ENCODE results near the gene CIAO3.

CIAO3 gene

DNA sequence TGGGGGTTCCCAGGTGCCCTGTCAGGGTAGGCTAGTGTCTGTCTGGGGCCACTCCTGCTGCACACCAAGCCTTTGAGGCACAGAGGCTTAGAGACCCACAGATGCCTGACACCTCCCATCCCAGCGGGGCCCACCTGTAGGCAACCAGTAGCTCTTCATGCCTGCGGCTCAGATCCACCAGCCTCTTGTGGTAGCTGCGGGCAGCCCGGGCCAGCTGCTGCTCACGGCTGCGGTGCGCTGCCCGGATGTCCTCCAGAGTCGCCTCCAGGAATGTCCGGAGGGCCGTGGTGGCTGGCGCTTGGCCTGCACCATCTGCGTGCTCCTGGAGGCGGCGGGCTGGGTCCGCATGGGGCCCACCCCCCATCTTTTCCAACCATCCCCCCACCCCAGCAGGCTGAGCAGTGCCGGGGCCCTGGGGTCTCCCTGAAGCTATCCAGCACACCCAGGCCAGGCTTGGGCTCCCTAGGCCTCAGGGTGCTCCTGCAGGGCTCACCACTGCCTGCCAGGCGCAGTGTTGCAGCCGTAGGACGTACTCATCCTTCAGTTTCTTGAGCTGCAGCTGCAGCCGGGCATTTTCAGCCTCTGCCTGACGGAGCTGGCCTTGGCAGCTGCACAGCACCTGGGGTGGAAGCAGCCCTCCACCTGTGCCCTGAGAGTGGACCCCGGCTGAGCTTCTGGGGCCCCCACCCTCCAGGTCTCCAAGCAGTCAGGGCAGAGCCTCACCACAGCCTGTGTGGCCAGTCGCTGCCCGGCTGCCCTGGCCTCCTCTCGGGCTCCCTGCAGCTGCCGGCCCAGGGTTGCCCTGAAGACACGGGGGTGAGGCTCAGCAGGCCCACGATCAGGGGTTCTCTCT lies 16.4 kb downstream of the CIAO3 start:
- DNase-seq (ENCODE audit: low spot score) (no peak), FAIRE-seq (no peak)

DNA sequence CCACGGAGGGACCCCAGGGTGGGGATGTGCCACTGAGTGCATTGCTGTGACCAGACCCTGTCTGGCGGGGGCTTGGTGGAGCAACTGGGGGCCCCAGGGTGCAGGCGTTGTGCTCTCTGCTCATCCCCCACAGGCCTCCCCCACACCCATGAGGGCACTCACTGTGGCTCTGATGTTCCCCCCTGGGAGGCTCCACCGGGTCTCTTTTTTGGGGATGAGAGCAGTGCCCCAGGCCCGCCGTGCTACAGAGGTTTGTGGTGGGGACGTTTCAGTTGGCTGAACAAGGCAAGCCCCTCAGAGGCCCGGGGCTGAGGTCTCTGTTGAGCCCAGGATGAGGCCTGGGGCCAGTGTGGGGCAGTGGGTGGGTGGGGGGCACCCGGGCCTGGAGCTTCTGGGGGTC lies 17.1 kb downstream of the CIAO3 start:
- no peak for DNase-seq (ENCODE audit: low spot score)
- FAIRE-seq: no peak

DNA sequence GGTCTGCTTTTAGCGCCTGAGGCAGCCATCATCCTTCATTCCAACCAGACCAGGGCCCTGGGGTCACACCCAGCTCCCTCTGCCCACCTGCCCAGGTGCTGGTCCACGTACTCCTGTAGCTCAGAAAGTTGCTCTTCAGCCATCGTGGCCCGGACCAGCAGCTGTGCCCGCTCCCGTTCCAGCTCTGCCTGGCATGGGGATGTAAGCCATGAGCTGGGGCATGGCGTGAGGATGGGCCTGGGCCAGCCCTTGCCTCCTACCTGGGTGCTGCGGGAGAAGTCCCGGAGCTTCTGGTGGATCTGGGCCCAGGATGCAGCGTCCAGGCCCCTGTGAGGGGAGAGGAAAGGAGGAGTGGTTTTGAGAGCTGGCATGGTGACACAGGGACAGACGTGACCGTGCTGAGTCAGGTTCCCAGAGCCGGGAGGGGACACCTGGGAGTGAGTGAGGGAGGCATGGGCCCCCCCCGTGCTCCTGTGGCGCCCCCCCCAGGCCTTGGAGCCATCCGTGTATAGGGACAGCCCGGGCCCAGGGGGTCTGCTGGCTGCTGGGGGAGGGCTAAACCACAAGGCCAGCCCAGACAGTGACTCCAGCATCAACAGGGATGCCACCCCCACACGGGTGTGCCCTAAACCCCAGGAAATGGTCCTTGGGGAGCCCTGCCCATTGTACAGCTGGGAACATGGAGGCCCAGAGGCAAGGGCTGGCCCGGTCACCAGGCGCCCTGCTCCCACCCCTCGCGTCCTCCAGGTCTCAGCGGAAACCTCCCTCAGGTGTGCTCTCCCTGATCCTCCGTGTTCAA lies 17.8 kb downstream of the CIAO3 start:
- DNase-seq (ENCODE audit: low spot score): no peak
- FAIRE-seq: no peak

DNA sequence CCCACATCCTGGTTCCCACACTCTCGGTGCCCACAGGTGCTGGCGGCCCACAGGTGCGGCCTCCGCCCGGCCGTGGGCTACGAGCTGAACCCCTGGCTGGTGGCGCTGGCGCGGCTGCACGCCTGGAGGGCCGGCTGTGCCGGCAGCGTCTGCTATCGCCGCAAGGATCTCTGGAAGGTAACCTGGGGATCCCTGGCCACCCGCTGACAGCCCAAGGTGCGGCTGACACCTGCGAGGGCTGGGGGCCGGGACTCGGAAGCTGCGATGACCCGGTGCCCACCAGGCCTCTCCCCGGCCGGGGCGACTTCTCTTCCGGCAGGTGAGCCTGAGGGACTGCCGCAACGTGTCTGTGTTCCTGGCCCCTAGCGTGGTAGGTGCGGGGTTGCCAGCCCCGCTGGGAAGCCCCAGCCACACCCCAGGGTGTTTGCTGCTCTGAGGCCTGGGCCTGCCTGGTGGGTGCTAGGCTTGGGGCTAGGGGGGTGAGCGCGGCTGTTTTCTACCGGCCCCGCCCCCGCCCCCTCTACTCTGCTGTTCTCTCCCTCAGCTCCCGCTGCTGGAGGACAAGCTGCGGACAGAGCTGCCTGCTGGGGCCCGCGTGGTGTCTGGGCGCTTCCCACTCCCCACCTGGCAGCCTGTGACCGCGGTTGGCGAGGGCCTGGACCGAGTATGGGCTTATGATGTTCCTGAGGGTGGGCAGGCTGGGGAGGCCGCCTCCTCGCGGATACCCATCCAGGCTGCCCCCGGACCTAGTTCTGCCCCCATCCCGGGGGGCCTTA lies 18.8 kb downstream of the CIAO3 start:
- no peak for DNase-seq (ENCODE audit: low spot score)
- FAIRE-seq: no peak

DNA sequence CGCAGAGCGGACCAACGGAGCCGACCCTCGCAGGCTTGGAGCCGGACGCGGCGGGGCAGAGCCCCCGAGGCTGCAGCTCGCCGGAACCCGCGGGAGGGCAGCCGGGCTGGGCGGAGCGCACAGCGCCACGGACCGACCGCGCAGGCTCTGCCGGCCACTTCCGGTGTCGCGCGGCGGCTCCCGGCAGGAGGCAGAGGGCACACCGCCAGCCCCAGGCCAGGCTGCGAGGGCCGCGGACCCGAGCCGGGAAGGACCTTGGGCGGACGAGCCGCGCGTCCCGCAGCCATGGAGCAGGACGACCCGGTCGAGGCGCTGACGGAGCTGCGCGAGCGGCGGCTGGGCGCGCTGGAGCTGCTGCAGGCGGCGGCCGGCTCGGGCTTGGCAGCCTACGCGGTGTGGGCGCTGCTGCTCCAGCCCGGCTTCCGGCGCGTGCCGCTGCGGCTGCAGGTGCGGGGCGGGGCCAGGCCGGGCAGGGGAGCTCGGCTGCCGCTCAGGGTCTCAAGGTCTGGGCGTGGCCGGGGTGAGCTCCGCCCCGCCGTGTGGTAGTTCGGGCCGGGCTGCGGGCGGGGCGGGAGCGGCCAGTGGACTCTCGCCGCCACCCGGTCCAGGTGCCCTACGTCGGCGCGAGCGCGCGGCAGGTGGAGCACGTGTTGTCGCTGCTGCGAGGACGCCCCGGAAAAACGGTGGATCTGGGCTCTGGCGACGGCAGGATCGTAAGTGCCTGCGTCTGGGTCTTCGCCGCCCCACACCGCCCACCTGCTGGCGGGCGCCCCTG lies 19.6 kb downstream of the CIAO3 start, which contains the start of gene ANTKMT:
Gene ANTKMT (plus strand): TSS at position 157 of the 775 bp plus-strand sequence. CDS start 129 bp downstream, at position 286.
- FAIRE-seq: no peak
- peak; percentile 57 for DNase-seq (ENCODE audit: low spot score)

DNA sequence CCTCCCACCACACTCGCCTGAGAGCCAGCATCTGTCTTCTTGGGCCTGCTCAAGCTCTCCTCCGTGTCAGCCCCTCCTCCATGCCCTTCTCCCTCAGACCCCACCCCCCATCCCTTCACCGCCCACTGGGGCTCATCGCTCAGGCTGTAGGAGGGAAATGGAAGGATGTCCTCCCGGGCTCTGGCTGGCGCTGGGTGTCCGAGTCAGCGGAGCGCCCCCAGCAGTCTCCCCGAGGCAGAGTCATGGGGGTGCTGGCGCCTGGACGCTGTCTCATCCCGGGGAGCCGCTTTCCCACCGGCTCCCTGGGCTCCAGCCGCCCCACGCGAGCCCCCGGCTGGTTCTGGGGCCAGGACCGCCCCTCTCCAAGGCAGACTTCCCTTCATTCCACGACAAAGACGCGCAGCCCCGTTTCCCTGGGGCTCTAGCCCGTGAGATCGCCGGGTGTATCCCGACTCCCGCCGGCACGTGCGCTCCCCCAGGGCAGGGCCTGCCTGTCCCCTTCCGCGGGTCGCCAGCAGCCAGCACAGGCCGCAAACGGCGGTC lies 20.3 kb downstream of the CIAO3 start:
- FAIRE-seq: peak; percentile 50
- DNase-seq (ENCODE audit: low spot score): peak; percentile 76

DNA sequence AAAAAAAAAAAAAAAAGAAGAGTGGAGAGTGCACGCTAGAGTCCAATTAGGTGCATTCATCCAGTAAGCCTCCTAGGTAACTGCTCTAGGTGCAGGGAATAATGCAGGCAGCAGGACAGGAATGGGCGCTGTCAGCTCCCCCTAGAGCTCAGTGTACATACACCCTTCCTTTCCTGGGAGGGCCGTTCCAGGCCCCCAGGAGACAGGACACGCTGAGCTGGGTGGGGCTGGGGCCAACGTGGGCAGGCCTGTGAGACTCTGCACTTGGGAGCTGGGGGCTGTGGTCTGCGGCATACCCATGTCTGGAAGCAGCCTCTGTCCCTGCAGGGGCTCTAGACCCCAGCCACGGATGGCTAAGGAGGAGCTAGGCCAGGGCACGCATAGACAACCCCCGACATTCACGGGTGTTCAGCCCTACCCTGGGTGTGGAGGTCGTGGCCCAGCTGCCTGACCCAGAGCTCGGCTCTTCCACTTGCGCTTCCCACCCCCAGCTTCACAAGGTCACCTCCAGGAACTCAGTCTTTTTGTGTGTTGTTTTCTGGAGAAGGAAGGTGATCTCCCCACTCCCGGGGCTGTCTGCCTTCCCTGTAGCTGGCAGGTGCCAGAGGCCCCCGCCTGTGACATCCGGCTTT lies 20.9 kb downstream of the CIAO3 start:
- FAIRE-seq (no peak), DNase-seq (ENCODE audit: low spot score) (peak; percentile 41)

DNA sequence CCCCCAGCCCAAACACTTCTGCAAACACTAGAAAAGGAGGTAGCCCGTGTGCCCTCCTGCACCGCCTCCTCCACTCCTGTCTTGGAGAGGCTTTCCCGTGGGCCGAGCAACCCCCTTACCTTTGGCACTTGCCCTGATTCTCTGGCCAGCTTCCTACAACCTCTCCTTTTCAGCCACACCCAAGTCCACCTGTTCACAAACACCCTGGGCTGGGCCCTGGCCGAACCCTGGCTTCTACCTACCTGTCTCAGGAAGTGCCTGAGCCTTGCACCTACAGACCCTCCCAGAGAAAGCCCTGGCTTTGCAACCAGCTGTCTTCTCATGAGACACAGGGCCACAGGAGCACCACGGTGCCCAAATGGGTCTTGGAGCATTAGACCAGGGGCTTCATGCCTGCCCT lies 21.9 kb downstream of the CIAO3 start:
- FAIRE-seq (no peak), DNase-seq (ENCODE audit: low spot score) (no peak)

DNA sequence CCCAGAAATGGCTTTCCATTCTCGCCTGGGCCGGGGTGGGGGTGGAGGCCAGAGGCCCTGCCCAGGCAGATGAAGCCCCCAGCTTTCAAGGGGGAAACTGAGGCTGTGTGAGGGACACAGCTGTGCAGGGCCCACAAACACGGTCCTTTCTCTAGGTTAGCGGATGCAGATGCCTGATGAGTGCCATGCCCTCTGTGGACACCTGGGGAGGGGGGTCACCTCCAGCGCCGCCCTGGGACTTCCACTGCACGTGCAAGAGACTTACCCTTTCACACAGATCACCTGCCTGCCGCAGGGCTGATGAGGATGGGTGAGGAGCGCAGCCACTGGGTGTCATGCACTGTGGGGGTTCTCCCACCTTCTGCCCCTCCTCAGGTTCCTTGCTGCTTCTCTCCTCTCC lies 22.4 kb downstream of the CIAO3 start:
- FAIRE-seq (no peak), DNase-seq (ENCODE audit: low spot score) (no peak)

DNA sequence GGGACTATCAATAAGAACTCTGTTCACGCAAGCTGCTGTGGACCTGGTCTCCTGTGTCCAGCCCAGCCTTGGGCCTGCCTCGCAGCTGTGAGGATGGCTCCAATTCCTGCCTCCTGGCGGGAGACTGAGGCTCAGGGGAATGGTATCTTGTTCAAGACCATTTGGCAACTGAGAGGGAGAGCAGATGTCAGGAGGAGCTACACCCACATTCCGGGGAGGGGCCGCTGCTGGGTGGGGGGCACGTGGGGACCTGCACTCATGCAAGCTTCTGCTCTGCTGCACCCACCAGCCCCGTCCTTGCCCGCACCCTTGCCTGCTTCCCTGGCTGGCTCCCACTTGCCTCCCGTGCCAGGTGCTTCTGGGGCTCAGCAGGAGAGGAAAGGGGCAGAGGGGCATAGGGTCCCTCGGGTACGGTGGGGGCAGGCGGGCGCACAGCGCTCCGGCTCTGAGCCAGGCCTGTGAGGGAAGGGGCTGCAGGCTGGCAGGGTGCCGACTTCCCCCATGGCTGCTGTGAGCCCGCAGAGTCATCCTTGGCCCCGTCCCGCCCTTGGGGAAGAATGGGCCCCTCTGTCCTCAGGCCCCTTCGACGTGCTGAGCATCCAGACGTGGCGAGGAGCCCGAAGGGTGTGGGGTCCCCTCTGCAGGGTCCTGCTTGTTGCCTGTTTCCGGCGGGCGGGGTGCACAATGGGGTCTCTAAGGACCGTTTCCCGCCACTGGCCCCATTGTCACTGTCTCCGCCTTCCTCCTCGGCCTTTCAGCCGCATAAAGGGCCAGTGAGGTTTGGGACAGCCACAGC lies 23.1 kb downstream of the CIAO3 start:
- DNase-seq (ENCODE audit: low spot score) (no peak), FAIRE-seq (no peak)

DNA sequence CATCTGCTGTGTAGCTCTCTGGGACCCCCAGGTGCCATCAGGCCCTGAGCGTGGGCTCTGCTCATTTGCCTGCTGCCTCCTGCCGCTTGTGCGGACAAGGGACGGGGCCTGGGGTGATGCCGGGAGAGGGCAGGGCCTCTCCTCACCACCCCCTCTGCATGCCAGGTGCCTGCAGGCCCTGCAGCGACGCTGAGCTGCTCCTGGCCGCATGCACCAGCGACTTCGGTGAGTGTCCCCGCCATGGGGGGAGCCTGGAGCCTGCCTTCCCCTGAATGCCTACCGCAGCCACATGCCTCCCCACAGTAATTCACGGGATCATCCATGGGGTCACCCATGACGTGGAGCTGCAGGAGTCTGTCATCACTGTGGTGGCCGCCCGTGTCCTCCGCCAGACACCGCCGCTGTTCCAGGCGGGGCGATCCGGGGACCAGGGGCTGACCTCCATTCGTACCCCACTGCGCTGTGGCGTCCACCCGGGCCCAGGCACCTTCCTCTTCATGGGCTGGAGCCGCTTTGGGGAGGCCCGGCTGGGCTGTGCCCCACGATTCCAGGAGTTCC lies 23.9 kb downstream of the CIAO3 start:
- DNase-seq (ENCODE audit: low spot score) (no peak), FAIRE-seq (no peak)

DNA sequence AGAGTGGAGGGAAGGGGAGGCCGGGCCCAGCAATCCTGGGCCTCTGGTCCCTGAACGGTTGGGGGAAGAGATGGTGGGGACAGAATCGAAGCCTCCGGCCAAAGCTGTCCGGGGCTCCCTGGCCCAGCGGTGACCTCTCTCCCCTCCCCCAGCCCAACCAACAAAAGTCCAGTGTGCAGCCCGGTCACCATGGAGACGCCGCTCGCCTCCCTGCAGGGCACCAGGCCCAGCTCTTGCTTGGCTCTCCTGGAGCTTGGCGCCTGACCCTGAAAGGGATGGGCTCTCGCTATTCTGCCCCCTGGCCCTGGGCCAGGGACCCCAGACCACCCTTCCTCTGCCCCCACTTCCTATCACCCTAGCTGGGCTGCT lies 24.6 kb downstream of the CIAO3 start:
- no peak for FAIRE-seq
- DNase-seq (ENCODE audit: low spot score): peak; percentile 69

DNA sequence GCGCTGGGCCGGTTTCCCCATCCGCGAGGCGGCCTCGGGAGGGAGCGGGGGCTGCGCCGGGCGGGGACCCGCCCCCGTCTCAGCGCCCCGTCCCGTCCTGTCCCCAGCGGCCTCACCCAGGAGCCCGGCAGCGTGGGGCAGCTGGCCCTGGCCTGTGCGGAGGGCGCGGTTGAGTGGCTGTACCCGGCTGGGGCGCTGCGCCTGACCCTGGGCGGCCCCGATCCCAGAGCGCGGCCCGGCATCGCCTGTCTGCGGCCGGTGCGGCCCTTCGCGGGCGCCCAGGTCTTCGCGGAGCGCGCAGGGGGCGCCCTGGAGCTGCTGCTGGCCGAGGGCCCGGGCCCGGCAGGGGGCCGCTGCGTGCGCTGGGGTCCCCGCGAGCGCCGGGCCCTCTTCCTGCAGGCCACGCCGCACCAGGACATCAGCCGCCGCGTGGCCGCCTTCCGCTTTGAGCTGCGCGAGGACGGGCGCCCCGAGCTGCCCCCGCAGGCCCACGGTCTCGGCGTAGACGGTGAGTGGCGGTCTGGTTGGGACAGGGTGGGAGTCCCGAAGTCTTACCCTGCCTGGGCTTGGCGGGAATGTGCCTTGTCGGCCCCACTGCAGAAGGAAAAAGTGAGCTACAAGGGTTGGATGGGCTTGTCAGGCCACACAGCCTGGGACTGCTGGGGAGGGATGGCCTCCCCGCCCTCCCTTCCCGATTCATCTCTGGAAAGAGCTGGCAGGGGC lies 25.2 kb downstream of the CIAO3 start:
- FAIRE-seq (no peak), DNase-seq (ENCODE audit: low spot score) (no peak)

DNA sequence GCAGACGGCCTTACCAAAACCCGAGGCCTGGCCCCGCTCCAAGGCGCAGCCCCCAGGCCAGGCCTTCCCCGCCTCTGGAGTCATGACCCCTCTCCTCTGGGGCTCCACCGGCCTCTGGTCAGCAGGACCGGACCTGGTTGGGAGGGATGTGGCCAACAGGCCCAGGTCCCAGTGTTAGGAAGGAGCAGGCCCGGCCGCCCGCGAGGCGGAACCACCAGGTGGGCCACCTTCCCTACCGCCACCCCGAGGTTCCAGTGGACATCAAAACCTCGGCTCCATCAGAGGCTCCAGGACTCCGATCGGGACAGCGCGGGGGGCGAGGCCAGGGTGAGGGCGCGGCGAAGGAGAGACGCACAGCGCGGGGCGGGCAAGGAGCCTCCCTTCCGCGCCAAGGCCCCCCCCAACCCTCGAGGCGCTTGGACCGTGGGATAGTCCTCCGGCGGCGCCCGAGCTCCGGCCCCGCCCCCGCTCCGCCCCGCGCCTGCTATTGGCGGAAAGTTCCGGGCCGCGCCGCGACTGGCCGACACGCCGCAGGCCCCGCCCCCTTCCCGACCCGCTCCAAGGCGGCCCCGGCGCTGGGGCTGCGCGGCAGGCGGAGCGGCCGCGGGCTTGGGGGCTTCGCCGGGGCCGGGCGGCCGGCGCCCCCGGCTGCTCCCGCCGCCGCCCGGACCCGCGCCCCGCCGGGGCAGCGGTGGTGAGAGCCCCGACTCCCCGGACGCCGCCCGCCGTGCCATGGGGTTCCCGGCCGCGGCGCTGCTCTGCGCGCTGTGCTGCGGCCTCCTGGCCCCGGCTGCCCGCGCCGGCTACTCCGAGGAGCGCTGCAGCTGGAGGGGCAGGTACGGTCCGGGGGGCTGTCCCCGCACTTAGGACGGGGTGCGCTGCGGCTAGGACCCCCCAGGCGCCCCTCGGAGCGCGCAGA lies 26.0 kb downstream of the CIAO3 start, which contains the start of gene METRN:
Gene METRN (plus strand): TSS at position 561 of the 919 bp plus-strand sequence. CDS start 172 bp downstream, at position 733.
- DNase-seq (ENCODE audit: low spot score): peak; percentile 71
- no peak for FAIRE-seq

DNA sequence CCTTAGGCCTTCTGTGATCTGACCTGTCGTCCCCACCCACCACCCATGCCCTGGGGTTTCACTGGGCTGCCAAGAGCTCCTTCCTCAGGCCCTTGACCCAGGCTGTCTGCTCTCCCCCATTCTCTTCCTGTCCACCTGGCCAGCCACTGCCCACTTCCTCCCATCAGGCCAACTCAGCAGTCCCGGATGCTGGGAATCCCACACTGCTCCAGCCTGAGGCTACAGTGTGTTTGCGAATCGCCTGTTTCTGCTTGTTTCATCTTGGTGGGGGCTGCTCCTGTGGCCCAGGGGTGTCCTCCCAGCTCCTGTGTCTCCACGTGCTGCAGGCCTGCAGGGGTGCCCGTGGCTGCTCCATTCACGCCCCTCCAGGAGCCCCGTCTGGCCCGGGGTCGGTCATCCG lies 26.7 kb downstream of the CIAO3 start:
- FAIRE-seq (no peak), DNase-seq (ENCODE audit: low spot score) (peak; percentile 46)

DNA sequence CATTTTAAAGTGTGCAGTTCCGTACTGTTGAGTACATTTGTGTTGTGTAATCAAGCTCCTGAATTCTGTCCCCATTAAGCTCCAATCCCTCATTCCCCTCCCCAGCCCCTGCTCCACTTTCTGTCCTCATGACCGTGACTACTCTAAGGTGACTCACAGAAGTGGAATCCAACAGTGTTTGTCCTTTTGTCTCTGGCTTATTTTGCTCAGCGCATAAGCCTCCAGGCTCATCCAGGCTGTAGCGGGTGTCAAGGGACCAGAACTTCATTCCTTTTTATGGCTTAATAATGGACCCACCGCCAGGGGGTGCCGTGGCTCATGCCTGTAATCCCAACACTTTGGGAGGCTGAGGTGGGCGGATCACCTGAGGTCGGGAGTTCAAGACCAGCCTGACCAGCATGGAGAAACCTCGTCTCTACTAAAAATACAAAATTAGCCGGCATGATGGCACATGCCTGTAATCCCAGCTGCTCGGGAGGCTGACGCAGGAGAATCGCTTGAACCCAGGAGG lies 28.0 kb downstream of the CIAO3 start:
- peak; percentile 98 for DNase-seq (ENCODE audit: low spot score)
- peak; percentile 96 for FAIRE-seq

All from RCC 7860 (cell line).